Tongue (tissue), 2 donors: ENCODE measurements around the gene FBXO10. TPM values are rescaled to one million over a fixed set of nuclear protein-coding genes. Genes with fewer than 3 reads are reported as not detected.
"Not testable (repeated sequence)": the region's sequence is repeated elsewhere in the genome, so short reads cannot be mapped to it uniquely, and the experiment has no call there.

Source experiments
- DNase-seq: peaks from one replicate; pipeline ENCODE4 v3.0.0-alpha.2; 2015
- total RNA-seq: library from RNA; depleted of rRNA; stranded (reverse); fragments of >200 nt; gene quantifications from one replicate; pipeline ENCODE4 v1.2.3, GENCODE V29; 2014

Gene FBXO10
- total RNA-seq, 1 donor from 2014 or later: 29.5 TPM

DNA sequence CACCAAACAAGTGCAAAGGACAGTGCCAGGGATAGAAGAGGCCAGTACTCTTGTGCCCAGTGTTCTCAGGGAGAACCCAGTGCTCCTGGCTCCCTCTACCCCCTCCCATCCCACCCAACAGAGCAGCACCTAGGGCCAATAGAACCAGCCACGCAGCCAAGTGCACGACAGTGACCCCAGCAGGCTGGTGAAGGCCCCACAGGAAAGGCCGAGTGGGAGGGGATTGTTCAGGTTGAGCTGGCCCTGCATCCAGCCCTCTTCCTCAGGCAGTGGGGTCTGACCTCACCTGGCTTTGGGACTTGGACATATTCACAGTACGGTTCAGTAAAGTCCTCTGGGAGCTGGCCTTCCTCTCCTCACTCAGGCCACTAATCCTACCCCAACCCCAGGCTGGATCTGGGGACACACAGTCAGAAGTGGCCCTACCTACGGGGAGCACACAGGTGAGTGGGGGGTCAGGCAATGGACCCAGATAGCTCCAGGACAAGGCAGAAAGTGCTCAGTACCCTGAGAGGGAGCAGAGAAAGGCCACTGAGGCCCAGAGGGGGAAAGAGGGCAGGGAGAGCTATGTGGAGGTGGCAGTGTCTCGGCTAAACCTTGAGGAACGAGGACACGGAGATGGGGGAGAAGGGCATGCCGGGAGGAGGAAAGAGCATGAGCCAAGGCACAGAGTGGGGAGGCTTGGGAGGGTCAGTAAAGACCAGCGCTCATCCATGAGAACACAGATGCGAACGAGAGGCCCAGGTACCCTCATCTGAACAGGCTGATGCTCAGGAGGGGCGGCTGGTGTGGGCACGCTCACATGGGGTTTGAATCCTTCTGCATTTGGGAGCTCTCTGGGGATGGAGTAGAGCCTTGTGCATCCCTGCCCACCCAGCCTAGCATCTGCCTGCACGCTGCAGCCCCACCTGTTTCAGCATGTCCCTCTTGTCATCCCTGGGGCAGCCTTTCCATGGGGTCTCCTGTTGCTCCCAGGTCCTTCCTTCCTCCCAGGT, 64.9 kb downstream of the FBXO10 start:
- no peak for DNase-seq

DNA sequence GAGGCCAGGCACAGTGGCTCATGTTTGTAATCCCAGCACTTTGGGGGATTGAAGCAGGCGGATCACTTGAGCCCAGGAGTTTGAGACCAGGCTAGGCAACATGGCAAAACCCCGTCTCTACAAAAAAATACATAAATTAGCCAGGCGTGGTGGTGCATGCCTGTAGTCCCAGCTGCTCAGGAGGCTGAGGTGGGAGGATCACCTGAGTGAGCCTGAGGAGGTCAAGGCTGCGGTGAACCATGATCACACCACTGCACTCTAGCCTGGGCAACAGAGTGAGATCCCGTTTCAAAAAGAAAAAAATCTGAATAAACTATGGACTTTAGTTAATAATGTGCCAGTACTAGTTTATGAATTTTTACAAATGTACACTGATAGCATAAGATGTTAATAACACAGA, 66.1 kb downstream of the FBXO10 start:
- not testable (repeated sequence) for DNase-seq

DNA sequence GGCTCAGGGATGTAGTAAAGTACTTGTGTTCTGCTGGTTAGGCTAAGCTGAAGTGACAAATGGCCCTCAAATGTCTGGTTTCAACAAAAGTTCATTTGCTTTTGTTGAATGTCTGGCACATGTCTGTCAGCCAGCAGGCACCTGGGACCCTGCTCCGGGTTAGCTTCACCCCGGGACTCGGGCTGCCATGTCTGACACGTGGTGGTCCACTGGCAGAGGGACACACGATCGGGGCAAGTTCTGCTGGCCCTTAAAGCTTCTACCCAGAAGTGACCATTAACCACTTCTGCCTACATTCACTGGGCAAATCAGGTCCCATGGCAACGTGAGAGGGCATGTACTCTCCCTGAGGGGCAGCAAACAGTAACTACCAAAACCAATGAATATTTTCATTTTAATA, 66.6 kb downstream of the FBXO10 start:
- no peak for DNase-seq

DNA sequence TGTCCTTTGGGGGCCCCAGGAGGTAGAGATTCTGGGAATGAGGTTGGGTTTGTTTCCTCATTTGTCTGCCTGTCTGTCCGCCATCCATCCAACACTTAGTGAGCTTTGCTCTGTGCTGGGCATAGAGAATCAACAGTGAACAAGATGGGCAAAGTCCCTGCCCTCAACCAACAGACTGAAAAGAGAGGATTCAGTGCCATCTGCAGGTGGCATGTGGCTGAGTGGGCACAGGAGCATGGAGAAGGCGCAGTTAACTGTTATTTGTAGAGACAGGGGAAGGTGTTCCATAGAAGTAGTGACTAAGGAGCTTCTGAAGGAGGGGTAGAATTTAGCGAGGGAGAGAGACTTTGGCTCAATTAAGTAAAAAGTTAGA, 67.4 kb downstream of the FBXO10 start:
- DNase-seq: no peak

- no peak for DNase-seq
Measured at GRCh38 chr9:37508135-37508833, 67.9 kb downstream of the FBXO10 start.

GRCh38 chr9:37507566-37508134, 68.5 kb downstream of the FBXO10 start:
- no peak for DNase-seq

DNA sequence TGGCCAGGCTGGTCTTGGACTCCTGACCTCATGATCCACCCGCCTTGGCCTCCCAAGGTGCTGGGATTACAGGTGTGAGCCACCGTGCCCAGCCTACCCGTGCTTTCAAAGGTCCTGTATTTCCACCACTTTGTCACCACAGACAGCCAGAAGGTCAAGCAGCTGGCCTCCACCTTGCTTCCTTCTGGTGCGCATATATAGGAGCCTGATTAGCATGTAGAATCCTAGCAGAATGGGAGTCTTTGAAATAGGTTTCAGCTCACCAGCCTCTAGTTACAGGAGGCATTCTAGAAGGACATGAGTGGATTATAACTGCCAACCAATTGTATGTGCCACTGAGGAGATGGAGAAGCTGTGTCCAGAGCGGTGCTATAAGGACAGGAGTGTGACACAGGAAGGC, 71.6 kb downstream of the FBXO10 start:
- DNase-seq: no peak

DNA sequence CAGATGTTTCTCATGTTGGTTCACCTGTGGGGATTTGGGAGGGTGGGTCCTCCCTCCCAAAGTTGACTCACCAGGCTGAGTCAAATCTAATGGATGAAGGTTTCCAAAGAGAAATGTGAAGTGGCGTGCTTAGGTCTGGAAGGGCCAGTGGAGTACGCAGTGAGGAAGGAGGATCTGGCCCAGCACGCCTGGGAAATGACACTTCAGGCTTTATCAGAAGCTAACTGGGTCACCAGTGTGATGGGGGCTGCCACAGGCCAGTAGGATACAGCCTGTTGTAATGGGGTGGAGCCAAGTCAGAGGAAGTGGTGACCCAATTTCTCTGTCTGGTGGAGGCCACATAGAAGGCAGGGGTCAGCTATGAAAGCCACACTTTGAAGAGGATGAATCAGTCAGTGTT, 72.4 kb downstream of the FBXO10 start:
- no peak for DNase-seq

- DNase-seq: no peak
Measured at GRCh38 chr9:37501957-37502596, 74.1 kb downstream of the FBXO10 start.

DNA sequence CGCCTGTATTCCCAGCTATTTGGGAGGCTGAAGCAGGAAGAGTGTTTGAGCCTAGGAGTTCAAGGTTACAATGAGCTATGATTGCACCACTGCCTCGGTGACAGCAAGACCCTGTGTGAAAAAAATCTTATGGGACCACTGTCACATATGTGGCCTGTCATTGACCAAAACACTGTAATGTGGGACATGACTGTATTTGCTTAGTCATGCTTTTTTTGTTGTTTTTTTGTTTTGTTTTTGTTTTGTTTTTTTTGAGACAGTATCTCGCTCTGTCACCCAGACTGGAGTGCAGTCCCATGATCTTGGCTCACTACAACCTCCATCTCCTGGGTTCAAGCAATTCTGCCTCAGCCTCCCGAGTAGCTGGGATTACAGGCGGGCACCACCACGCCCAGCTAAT, 76.9 kb downstream of the FBXO10 start:
- DNase-seq: no peak

- DNase-seq: no peak
Measured at GRCh38 chr9:37498457-37498856, 77.7 kb downstream of the FBXO10 start.

DNA sequence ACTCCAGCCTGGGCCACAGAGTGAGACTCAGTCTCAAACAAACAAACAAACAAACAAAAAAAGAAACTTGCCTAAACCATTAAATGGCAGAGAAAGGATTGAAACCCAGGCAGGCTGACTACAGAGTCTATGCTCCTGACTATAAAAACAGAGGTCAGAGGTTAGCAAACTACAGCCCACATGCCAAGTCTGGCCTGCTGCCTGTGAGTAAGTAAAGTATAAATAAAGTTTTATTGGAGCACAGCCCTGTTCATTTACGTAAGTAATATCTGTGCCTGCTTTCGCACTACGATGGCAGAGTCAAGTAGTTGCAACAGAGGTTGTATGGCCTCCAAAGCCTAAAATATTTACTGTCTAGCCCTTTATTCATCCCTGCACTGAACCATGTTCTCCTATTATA, 78.9 kb downstream of the FBXO10 start:
- no peak for DNase-seq

- no peak for DNase-seq
Measured at GRCh38 chr9:37496020-37496419, 80.2 kb downstream of the FBXO10 start.

DNA sequence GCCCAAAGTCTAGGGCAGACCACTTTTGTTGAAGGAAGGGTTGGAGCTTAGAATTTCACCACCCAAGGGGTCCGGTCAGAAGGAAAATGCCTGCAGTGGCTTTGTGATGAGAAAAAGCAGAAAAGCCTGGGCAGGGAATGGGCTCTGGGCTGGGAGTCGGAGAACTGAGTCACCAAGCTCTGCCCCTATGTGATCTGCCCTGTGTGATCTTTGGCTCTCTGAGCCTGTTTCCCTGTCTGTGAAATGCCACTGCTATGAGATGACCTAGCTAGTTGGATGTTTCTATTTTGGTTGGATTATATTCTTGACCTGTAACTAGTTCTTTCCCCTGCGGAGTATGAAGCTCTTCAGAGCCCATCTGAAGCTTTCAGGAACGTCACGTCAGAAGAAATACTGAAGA, 80.6 kb downstream of the FBXO10 start:
- no peak for DNase-seq

GRCh38 chr9:37491939-37492338, 84.2 kb downstream of the FBXO10 start:
- DNase-seq: no peak

- peak; percentile 69 for DNase-seq
Measured at GRCh38 chr9:37486616-37487548, 89.3 kb downstream of the FBXO10 start.

- DNase-seq: no peak
Measured at GRCh38 chr9:37486256-37486615, 89.9 kb downstream of the FBXO10 start.

DNA sequence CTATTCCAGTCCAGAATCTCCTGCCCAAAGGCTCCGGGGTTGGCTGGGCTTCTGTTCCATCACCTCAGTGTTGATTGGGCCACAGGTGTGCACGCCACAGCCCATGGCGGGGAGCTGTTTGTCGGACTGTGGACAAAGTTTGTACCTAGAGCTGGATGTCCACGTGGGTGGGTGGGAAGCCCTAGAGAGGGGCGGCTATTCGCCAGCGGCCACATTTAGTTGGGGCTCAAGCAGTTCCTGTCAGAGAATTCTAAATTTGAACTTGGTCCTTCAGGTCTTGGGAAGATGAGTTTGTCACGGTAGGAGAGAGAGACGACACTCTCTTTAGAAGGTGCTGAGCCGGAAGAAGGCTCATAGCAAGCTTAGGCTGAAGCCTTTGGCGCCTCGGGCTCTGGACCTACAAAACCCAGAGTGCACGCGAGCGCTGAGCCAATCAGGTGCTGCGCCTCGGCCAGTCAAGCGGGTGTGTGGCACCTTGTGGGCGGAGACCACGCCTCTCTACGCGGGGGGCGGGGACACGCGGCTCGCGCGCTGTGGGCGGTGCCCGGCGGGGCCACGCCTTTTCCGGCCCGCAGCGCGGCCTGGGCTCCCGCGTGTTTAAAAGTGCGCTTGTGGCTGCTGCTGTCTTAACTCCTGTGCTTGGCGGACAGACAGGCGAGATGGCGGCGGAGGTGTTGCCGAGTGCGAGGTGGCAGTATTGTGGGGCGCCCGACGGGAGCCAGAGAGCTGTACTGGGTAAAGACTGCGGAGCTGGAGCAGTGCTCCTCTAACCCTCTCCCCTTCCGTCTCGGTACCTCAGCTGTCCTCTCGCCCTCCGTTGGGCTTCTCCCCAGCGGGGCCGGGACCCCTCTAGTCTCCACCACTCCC, 90.6 kb downstream of the FBXO10 start, which contains the start of gene POLR1E:
TSS of gene POLR1E (plus strand) at position 560 of the 867 bp plus-strand sequence. CDS start at position 660, 100 bp downstream.
- DNase-seq: peak; percentile 95

- DNase-seq: no peak
Measured at GRCh38 chr9:37480759-37481158, 95.4 kb downstream of the FBXO10 start.

DNA sequence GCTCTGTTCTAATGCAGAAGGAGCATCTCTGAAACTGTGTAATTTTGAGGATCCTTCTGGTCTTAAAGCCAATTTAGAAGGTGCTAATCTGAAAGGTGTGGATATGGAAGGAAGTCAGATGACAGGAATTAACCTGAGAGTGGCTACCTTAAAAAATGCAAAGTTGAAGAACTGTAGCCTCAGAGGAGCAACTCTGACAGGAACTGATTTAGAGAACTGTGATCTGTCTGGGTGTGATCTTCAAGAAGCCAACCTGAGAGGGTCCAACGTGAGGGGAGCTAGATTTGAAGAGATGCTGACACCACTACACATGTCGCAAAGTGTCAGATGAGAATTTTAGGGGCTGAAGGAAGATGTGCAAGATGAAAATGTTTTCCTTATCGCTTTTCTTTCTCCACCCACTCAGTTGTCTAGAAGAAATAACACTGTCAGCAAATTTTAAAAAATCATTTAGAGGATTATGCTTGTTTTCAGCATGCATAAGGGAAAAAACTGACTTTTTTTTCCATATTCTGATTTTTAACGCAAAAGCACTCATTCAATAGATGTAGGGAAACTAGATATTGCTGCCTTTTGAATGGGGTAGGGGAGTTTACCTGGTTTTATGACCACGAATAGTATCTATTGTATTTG, 98.1 kb downstream of the FBXO10 start:
- not testable (repeated sequence) for DNase-seq
